SK-N-SH (cell line): ENCODE results near the gene MLLT3.

Experiments
- CTCF ChIP-seq: fragments of 200-600 bp; sonication (generic); IDR thresholded peaks from 2 replicates; pipeline ENCODE4 v1.6.1; 2017; ENCODE audit warnings: antibody characterized with exemption, mild to moderate bottlenecking, moderate library complexity
- RCOR1 ChIP-seq: fragments of 150-350 bp; IDR thresholded peaks from 2 replicates; pipeline ENCODE4 v1.6.1; 2017; ENCODE audit warnings: antibody characterized with exemption, low read length

GRCh38 chr9:20379804-20380225 lies 242.5 kb downstream of the MLLT3 start:
- no peak for TF ChIP-seq RCOR1
- TF ChIP-seq CTCF = no peak
